ENCODE measurements around the gene CHCHD10. TPM values are rescaled to one million over a fixed set of nuclear protein-coding genes. Genes with fewer than 3 reads are reported as not detected.
A peak's percentile ranks its signal among the peaks of the same experiment; 100 is the strongest.

Gene CHCHD10
- total and polyA plus RNA-seq, 2 of the 13 experiments (the other 11 are each of a cell fraction or from before 2014, with no cell fraction given), result 37.0 to 62.8 TPM

DNA sequence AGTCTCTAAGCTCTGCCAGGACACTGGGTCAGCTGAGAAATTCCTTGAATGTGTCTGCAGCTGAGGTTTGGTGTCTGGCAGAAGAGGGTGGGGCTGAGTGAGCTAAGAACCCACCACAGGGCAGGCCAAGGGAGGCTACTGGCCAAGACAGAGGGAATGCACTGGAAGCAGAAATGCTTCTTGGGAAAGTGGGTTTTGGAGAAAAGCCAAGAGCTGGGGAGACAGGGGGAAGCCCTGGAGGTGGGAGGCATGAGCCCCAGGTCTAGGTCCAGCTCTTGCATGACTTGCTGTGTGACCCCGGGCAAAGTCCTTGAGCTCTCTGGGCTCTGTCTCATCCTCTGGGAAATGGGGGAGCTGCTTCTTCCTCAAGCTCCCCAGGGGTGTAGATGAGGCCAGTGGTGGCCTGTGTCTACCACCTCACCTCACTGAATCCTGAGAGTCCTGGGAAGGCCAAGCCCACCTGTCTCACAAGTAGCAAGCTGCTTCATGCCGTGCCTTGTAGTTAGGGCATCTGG lies 7.2 kb upstream of the CHCHD10 start (continued):
- TF ChIP-seq, protein P1, sequence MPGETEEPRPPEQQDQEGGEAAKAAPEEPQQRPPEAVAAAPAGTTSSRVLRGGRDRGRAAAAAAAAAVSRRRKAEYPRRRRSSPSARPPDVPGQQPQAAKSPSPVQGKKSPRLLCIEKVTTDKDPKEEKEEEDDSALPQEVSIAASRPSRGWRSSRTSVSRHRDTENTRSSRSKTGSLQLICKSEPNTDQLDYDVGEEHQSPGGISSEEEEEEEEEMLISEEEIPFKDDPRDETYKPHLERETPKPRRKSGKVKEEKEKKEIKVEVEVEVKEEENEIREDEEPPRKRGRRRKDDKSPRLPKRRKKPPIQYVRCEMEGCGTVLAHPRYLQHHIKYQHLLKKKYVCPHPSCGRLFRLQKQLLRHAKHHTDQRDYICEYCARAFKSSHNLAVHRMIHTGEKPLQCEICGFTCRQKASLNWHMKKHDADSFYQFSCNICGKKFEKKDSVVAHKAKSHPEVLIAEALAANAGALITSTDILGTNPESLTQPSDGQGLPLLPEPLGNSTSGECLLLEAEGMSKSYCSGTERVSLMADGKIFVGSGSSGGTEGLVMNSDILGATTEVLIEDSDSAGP (CRISPR knock-in tag; IDR thresholded peaks at IDR 0.05; ENCODE audit: borderline replicate concordance), result 0 out of 2 replicates have a peak, but pooled peaks have one; percentile 1
- TF ChIP-seq TSC22D2 (CRISPR knock-in tag; IDR thresholded peaks at IDR 0.05; ENCODE audit: borderline replicate concordance) (no peak), ZFAT (CRISPR knock-in tag; conservative IDR thresholded peaks at IDR 0.05) (no peak), AHR (CRISPR knock-in tag; IDR thresholded peaks at IDR 0.05) (no peak), CBX5 (CRISPR knock-in tag; IDR thresholded peaks at IDR 0.05; ENCODE audit: borderline replicate concordance) (0 out of 2 replicates have a peak, but pooled peaks have one; percentile 11), ZNF512 (CRISPR knock-in tag; IDR thresholded peaks at IDR 0.05) (no peak), AGO2 (optimal IDR thresholded peaks at IDR 0.05; ENCODE audit: low read depth, low read length) (no peak), MIER2 (CRISPR knock-in tag; IDR thresholded peaks at IDR 0.05) (no peak), ZNF484 (CRISPR knock-in tag; IDR thresholded peaks at IDR 0.05; ENCODE audit: borderline replicate concordance, low read depth) (no peak), ERF (CRISPR knock-in tag; IDR thresholded peaks at IDR 0.05) (no peak; the same call in 1 of the 2 replicates), ZNF672 (CRISPR knock-in tag; IDR thresholded peaks at IDR 0.05) (no peak), RARA (CRISPR knock-in tag; IDR thresholded peaks at IDR 0.05) (peak; percentile 45; the same call in 1 of the 2 replicates), CENPT (CRISPR knock-in tag; IDR thresholded peaks at IDR 0.05; ENCODE audit: low read depth) (no peak), ZNF678 (CRISPR knock-in tag; IDR thresholded peaks at IDR 0.05) (no peak), DR1 (CRISPR knock-in tag; IDR thresholded peaks at IDR 0.05) (no peak), ZNF33A (CRISPR knock-in tag; IDR thresholded peaks at IDR 0.05; ENCODE audit: borderline replicate concordance) (0 out of 2 replicates have a peak, but pooled peaks have one; percentile 42), HNF4A (CRISPR knock-in tag; IDR thresholded peaks at IDR 0.05) (peak; percentile 41; the same call in 1 of the 2 replicates), TEAD3 (CRISPR knock-in tag; optimal IDR thresholded peaks at IDR 0.05; ENCODE audit: borderline replicate concordance) (peak; percentile 10), CHD4 (IDR thresholded peaks at IDR 0.05; ENCODE audit: borderline replicate concordance, low read length) (peak; percentile 42; the same call in 1 of the 2 replicates), AFF4 (CRISPR knock-in tag; IDR thresholded peaks at IDR 0.05) (no peak)
- TF ChIP-seq, protein P2, sequence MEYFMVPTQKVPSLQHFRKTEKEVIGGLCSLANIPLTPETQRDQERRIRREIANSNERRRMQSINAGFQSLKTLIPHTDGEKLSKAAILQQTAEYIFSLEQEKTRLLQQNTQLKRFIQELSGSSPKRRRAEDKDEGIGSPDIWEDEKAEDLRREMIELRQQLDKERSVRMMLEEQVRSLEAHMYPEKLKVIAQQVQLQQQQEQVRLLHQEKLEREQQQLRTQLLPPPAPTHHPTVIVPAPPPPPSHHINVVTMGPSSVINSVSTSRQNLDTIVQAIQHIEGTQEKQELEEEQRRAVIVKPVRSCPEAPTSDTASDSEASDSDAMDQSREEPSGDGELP (IDR thresholded peaks at IDR 0.05; ENCODE audit: borderline replicate concordance, low read depth), result peak; percentile 61; the same call in 1 of the 2 replicates
- TF ChIP-seq, protein P3, sequence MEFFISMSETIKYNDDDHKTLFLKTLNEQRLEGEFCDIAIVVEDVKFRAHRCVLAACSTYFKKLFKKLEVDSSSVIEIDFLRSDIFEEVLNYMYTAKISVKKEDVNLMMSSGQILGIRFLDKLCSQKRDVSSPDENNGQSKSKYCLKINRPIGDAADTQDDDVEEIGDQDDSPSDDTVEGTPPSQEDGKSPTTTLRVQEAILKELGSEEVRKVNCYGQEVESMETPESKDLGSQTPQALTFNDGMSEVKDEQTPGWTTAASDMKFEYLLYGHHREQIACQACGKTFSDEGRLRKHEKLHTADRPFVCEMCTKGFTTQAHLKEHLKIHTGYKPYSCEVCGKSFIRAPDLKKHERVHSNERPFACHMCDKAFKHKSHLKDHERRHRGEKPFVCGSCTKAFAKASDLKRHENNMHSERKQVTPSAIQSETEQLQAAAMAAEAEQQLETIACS (CRISPR knock-in tag; IDR thresholded peaks at IDR 0.05), result no peak
